Panc1 (cell line): ENCODE results near the gene TBPL2. TPM values are rescaled to one million over a fixed set of nuclear protein-coding genes. Genes with fewer than 3 reads are reported as not detected.

ENCODE experiments used
- ATAC-seq: fragments of 200-7000 bp; cut with Tn5 transposase; 2 replicates; pipeline ENCODE4 v1.9.1; 2020; ENCODE audit warnings: mild to moderate bottlenecking, moderate library complexity
- BruUV-seq: library from RNA; stranded (reverse); fragments of 400-500 nt; replicated peaks from 2 replicates; lab custom pipeline; 2021; lab: Mats Ljungman, UMichigan
- CTCF ChIA-PET: fragments of 300-600 bp; sonication (Branson Sonifier 250); formaldehyde crosslinking; loops from one replicate; lab custom pipeline; 2022; ENCODE audit warnings: antibody characterized with exemption; lab: Charles Lee
- POLR2A ChIA-PET: fragments of 300-600 bp; sonication (Branson Sonifier 250); formaldehyde crosslinking; loops from one replicate; lab custom pipeline; 2022; ENCODE audit warnings: antibody characterized with exemption; lab: Charles Lee
- DNase-seq: peaks from one replicate; pipeline ENCODE4 v3.0.0-alpha.2; 2010; ENCODE audit warnings: low read depth, low spot score
- H3K27ac ChIP-seq: 2 replicates; pipeline ENCODE4 v1.5.1; 2011; ENCODE audit warnings: mild to moderate bottlenecking, low read length, inconsistent platforms
- H3K27me3 ChIP-seq: fragments of 200-500 bp; sonication (Bioruptor generic); 2 replicates; pipeline ENCODE4 v1.6.0; 2014; ENCODE audit warnings: low read length, inconsistent platforms; ENCODE audit not compliant: control insufficient read depth, insufficient read depth
- H3K36me3 ChIP-seq: fragments of 200-500 bp; sonication (Bioruptor generic); 2 replicates; pipeline ENCODE4 v1.5.1; 2014; ENCODE audit warnings: inconsistent platforms, mild to moderate bottlenecking, low read length, moderate library complexity; ENCODE audit not compliant: control insufficient read depth, insufficient read depth
- H3K4me1 ChIP-seq: 2 replicates; pipeline ENCODE4 v1.5.1; 2011; ENCODE audit warnings: inconsistent platforms, mild to moderate bottlenecking, low read length, moderate library complexity; ENCODE audit not compliant: control insufficient read depth, insufficient read depth
- H3K4me3 ChIP-seq, 2 experiments: 2 replicates each; pipeline ENCODE4 v1.5.1; 2011 to 2012; ENCODE audit warnings: low read depth in 2 of 2, low read length in 2 of 2, mild to moderate bottlenecking in 2 of 2, inconsistent platforms in 1 of 2, moderate library complexity in 1 of 2
- H3K9me3 ChIP-seq: fragments of 200-500 bp; sonication (Bioruptor generic); 2 replicates; pipeline ENCODE4 v1.5.1; 2014; ENCODE audit warnings: low read depth, mild to moderate bottlenecking, inconsistent platforms, low read length, moderate library complexity; ENCODE audit not compliant: control insufficient read depth, insufficient read depth
- CTCF ChIP-seq: fragments of 450-650 bp; IDR thresholded peaks from 2 replicates; pipeline ENCODE4 v1.5.1; 2017; ENCODE audit warnings: mild to moderate bottlenecking
- POLR2AphosphoS5 ChIP-seq: IDR thresholded peaks from 2 replicates; pipeline ENCODE4 v1.6.1; 2012; ENCODE audit warnings: mild to moderate bottlenecking, low read depth, low read length, moderate library complexity
- REST ChIP-seq, 2 experiments: IDR thresholded peaks; 2 replicates each; pipeline ENCODE4 v1.6.1; 2011 to 2012; ENCODE audit warnings: low read depth in 2 of 2, control low read depth in 1 of 2, low read length in 1 of 2, mild to moderate bottlenecking in 1 of 2, moderate library complexity in 1 of 2; ENCODE audit not compliant: insufficient read depth in 1 of 2
- SIN3A ChIP-seq: IDR thresholded peaks from 2 replicates; pipeline ENCODE4 v1.6.1; 2012; ENCODE audit warnings: low read depth, mild to moderate bottlenecking, low read length, moderate library complexity, borderline replicate concordance; ENCODE audit not compliant: insufficient read depth
- TCF7L2 ChIP-seq: IDR thresholded peaks from 2 replicates; pipeline ENCODE4 v1.6.1; 2011; ENCODE audit warnings: mild to moderate bottlenecking, low read depth, low read length, inconsistent platforms
- in situ Hi-C: cut with HindIII; loops from 2 replicates; pipeline ENCODE4 v1.10.0; 2016; ENCODE audit warnings: low sequenced_read_pairs, low pct_unique_long_range_greater_than_20kb
- intact Hi-C: fragments of 100-400 bp; cut with micrococcal nuclease; formaldehyde crosslinking; loops from one replicate; pipeline ENCODE4 v1.10.0; 2022; ENCODE audit not compliant: unreplicated experiment
- total RNA-seq: library from RNA; stranded (reverse); gene quantifications from one replicate; pipeline ENCODE4 v1.2.1, GENCODE V29; 2021; ENCODE audit not compliant: unreplicated experiment

Gene TBPL2
- total RNA-seq, 1 experiment from 2014 or later, result not detected

- in situ Hi-C loops, result no loop called here
- no TSS peak for BruUV-seq
- no peak for DNase-seq
- no peaks in the 10 kb centered on the region for H3K27me3 ChIP-seq
- H3K4me3 ChIP-seq, result no peak overlapping the region
- POLR2A ChIA-PET, result no interaction called here
- no peaks in the 10 kb centered on the region for H3K36me3 ChIP-seq
- H3K27ac ChIP-seq, result no peak overlapping the region
- peak; percentile 86 for ATAC-seq
- no peak for TF ChIP-seq SIN3A
- TF ChIP-seq CTCF, result peak; percentile 66
- intact Hi-C loops, result loop anchor here (10.0 kb wide), 1 partner anchor 1045 kb away; no protein-coding TSS in a partner anchor
- peaks cover 6% of the 10 kb centered on the region for H3K4me1 ChIP-seq
- CTCF ChIA-PET, result interaction anchor here (0.6 kb wide), 3 partner anchors 216 to 761 kb away, joined by 3 to 6 read pairs (median 5); no protein-coding TSS in a partner anchor
- H3K9me3 ChIP-seq, result no peaks in the 10 kb centered on the region
Measured at GRCh38 chr14:55430024-55430690, 10.3 kb downstream of the TBPL2 start.

GRCh38 chr14:55427439-55427838 is 13.0 kb downstream of the TBPL2 start:
- Histone ChIP-seq H3K27me3 (no peaks in the 10 kb centered on the region), H3K9me3 (no peaks in the 10 kb centered on the region), H3K4me3 (no peak overlapping the region), H3K4me1 (no peaks in the 10 kb centered on the region; the same call in 1 of the 2 replicates), H3K36me3 (no peaks in the 10 kb centered on the region), H3K27ac (no peak overlapping the region)
- intact Hi-C loops (loop anchor here (5.0 kb wide), 1 partner anchor 215 kb away; no protein-coding TSS in a partner anchor), in situ Hi-C loops (no loop called here)
- BruUV-seq, result no TSS peak
- ChIA-PET CTCF (no interaction called here), POLR2A (interaction anchor here (0.6 kb wide), 2 partner anchors 156 kb away, joined by 3 to 4 read pairs; partner anchors contain the start of gene FBXO34)
- TF ChIP-seq TCF7L2, result no peak
- no peak for TF ChIP-seq REST (IDR thresholded peaks at IDR 0.05; ENCODE audit: insufficient read depth in 1 of 2, low read depth in 2 of 2, low read length in 1 of 2)
- no peak for TF ChIP-seq POLR2AphosphoS5
- no peak for TF ChIP-seq SIN3A
- no peak for TF ChIP-seq CTCF
- ATAC-seq (no peak), DNase-seq (no peak)
